HEK293 (cell line): ENCODE data around the gene PPFIA4.

ENCODE experiments used
- SP2 ChIP-seq: fragments of 450-650 bp; formaldehyde crosslinking; IDR thresholded peaks from 2 replicates; pipeline ENCODE4 v1.5.1; 2016; ENCODE audit warnings: missing biosample characterization, missing genetic modification characterization
- ZBTB7A ChIP-seq: fragments of 450-650 bp; formaldehyde crosslinking; IDR thresholded peaks from 2 replicates; pipeline ENCODE4 v1.5.1; 2016; ENCODE audit warnings: low read depth, missing biosample characterization, missing genetic modification characterization
- ZNF214 ChIP-seq: fragments of 450-650 bp; formaldehyde crosslinking; IDR thresholded peaks from 2 replicates; pipeline ENCODE4 v1.5.1; 2017; ENCODE audit warnings: missing biosample characterization, mild to moderate bottlenecking, missing genetic modification characterization, borderline replicate concordance
- TF ChIP-seq, protein P1 (sequence below): fragments of 450-650 bp; formaldehyde crosslinking; IDR thresholded peaks from 2 replicates; pipeline ENCODE4 v1.5.1; 2016; ENCODE audit warnings: missing biosample characterization, missing genetic modification characterization

DNA sequence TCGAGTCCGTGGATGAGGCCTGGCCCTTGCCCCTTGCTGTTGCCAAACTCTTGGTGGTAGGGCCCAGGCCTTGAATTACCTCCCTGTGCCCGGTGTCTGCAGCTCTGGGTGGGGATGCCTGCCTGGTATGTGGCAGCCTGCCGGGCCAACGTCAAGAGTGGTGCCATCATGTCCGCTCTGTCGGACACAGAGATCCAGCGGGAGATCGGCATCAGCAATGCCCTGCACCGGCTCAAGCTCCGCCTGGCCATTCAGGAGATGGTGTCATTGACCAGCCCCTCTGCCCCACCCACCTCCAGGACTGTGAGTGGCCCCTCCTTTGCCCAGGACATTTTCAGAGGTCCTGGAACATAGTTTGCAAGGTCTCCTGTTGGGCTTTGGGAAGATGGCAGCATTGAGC lies 33.8 kb downstream of the PPFIA4 start:
- no peak for TF ChIP-seq ZBTB7A
- no peak for TF ChIP-seq SP2 (tag by site-specific recombination)
- TF ChIP-seq ZNF214 (tag by site-specific recombination) = no peak
- TF ChIP-seq, protein P1, sequence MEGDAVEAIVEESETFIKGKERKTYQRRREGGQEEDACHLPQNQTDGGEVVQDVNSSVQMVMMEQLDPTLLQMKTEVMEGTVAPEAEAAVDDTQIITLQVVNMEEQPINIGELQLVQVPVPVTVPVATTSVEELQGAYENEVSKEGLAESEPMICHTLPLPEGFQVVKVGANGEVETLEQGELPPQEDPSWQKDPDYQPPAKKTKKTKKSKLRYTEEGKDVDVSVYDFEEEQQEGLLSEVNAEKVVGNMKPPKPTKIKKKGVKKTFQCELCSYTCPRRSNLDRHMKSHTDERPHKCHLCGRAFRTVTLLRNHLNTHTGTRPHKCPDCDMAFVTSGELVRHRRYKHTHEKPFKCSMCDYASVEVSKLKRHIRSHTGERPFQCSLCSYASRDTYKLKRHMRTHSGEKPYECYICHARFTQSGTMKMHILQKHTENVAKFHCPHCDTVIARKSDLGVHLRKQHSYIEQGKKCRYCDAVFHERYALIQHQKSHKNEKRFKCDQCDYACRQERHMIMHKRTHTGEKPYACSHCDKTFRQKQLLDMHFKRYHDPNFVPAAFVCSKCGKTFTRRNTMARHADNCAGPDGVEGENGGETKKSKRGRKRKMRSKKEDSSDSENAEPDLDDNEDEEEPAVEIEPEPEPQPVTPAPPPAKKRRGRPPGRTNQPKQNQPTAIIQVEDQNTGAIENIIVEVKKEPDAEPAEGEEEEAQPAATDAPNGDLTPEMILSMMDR = no peak
